ENCODE measurements around the gene SYT2.
"Not testable (repeated sequence)": the region's sequence is repeated elsewhere in the genome, so short reads cannot be mapped to it uniquely, and the experiment has no call there.

The SYT2 gene

DNA sequence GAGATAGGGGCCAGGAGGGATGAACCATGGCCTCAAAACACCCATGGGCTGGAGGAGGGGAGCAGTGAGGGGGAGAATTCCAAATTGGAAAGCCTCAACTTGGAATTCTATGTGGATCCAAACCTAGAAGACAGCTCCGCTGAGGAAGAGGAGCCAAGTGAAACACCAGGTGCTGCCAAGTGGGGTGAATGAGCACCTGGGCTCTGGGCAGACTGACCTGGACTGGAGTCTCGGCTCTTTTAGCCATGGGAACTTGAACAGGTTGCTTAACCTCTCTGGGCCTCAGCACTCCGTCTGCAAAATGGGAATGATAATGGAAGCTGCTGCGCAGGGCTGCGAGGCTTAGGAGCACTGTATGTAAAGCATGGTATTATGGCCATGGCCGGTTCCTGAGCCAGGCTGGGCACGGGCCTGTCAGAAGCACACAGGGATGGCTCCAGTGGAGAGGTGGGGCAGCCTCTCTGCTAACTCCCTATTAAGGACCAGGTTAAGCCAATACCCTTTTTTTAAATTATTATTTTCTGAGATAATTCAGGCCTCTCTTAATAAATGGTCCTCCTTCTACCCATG is 81.5 kb downstream of the SYT2 start:
- Histone ChIP-seq H3K4me3 (ENCODE audit: low read depth, low read length) (no peak overlapping the region), H3K9me3 (ENCODE audit: severe bottlenecking) (no peaks in the 10 kb centered on the region), H3K27ac (no peak overlapping the region), H3K27me3 (ENCODE audit: insufficient read depth, low read depth, severe bottlenecking) (no peaks in the 10 kb centered on the region), H3K36me3 (no peaks in the 10 kb centered on the region)
- no peak for DNase-seq
- TF ChIP-seq, protein P1, sequence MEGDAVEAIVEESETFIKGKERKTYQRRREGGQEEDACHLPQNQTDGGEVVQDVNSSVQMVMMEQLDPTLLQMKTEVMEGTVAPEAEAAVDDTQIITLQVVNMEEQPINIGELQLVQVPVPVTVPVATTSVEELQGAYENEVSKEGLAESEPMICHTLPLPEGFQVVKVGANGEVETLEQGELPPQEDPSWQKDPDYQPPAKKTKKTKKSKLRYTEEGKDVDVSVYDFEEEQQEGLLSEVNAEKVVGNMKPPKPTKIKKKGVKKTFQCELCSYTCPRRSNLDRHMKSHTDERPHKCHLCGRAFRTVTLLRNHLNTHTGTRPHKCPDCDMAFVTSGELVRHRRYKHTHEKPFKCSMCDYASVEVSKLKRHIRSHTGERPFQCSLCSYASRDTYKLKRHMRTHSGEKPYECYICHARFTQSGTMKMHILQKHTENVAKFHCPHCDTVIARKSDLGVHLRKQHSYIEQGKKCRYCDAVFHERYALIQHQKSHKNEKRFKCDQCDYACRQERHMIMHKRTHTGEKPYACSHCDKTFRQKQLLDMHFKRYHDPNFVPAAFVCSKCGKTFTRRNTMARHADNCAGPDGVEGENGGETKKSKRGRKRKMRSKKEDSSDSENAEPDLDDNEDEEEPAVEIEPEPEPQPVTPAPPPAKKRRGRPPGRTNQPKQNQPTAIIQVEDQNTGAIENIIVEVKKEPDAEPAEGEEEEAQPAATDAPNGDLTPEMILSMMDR (IDR thresholded peaks at IDR 0.05; ENCODE audit: low read depth, low read length) = no peak

DNA sequence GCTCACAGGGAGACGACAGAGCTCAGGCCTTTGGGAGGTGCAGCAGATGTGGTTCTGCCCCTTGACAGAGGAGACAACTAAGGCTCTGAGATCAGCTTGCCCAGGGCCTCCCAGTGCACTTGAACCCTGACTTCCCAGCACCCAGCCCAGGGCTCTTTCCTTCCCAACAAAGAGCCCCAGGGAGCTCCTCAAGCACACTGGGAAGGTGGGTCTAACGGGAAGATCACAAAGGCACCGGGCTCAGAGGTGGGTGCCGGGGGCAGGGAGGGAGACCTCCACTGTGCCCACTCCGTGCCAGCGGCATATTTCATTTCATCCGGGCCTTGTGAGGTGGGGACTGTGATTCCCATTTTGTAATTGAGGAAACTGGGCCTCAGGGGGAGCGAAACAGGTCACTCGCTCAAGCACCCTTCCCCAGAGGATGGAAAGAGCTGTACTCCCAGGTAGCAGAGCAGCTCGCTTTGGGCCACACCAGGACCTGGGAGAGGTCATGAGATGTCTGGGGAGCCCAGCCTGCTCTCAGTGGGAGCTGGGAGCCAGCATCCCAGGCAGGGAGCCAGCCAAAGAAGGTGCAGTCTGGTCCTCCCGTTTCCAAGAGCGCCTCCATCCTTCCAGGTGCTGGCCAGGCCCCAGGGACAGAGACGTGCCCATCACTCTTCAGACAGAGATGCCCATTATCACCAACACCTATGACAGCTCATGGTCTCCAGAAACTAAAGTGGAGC is 82.3 kb downstream of the SYT2 start:
- Histone ChIP-seq H3K4me3 (ENCODE audit: low read depth, low read length) (no peak overlapping the region), H3K9me3 (ENCODE audit: severe bottlenecking) (no peaks in the 10 kb centered on the region), H3K27ac (no peak overlapping the region), H3K36me3 (no peaks in the 10 kb centered on the region), H3K27me3 (ENCODE audit: insufficient read depth, low read depth, severe bottlenecking) (no peaks in the 10 kb centered on the region)
- TF ChIP-seq, protein P1 (IDR thresholded peaks at IDR 0.05; ENCODE audit: low read depth, low read length) = no peak
- DNase-seq = no peak

DNA sequence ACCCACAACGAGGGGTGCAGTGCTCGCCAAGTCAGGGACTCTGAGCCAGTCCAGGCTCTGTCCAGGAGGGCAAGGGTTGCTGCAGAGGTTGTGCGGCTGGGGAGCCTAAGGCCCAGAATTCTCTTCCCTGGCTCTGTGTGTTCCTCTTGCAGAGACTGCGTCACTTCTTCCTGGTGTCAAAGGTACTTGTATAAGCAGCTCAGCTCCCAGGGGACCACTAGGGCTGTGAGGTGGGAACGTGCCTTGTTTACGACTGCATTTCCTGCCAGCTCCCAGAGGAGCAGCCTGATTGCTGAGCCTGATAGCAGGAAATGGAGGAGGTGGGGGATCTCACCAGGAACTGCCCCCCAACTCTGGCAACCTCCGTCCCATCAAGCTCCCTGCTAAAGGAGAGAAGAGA is 83.2 kb downstream of the SYT2 start:
- H3K36me3 ChIP-seq; H3K4me3 ChIP-seq (ENCODE audit: low read depth, low read length); H3K9me3 ChIP-seq (ENCODE audit: severe bottlenecking); H3K27me3 ChIP-seq (ENCODE audit: insufficient read depth, low read depth, severe bottlenecking); H3K27ac ChIP-seq; DNase-seq: not testable (repeated sequence)

DNA sequence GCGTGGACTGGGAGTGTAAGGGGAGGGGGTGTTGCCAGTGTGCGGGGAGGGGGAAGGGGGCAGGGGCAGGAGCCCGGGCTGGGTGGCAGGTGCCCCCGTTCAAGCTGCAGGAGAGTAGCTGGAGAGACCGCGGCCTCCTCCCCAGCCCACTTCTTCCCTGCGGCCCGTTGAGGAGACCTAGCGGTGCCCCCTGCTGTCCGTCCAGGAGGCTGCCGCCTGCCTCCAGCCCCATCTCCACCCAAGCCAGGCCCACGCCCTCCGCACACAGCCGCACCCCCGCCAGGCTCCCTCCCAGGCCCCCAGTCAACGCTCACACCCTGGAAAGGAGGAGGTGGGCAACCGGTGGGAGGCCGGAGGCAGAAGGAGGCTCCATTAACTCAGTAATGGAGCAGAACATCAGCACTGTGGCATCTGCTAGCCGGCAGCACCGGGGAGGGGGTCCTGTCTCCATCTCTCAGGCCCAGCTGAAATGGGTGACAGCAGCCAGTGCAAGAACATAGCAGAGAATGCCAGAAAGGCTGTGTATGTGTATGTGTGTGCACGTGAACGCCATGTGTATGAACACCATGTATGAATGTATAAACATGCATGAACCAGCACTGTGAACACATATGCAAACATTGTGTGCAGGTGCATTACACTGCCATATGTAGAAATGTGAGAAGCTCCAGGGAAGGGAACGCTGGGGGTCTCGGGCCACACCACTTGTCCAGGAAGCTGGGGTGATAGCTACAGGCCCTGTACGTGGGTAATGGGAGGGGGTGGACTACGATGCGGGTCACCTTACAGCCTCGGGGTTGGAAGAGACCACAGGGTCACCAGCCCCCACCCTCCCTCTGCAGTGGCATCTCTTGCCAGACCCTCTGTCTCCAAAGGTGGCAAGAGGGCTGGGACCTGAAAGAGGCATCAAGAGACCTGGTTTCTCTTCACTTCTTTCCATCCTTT is 84.6 kb downstream of the SYT2 start:
- TF ChIP-seq, protein P1 (IDR thresholded peaks at IDR 0.05; ENCODE audit: low read depth, low read length) = peak; percentile 99
- no peaks in the 10 kb centered on the region for H3K9me3 ChIP-seq (ENCODE audit: severe bottlenecking)
- peak; percentile 98 for DNase-seq
- H3K36me3 ChIP-seq = no peaks in the 10 kb centered on the region
- no peak overlapping the region for H3K4me3 ChIP-seq (ENCODE audit: low read depth, low read length)
- no peak overlapping the region for H3K27ac ChIP-seq
- H3K27me3 ChIP-seq (ENCODE audit: insufficient read depth, low read depth, severe bottlenecking) = no peaks in the 10 kb centered on the region

DNA sequence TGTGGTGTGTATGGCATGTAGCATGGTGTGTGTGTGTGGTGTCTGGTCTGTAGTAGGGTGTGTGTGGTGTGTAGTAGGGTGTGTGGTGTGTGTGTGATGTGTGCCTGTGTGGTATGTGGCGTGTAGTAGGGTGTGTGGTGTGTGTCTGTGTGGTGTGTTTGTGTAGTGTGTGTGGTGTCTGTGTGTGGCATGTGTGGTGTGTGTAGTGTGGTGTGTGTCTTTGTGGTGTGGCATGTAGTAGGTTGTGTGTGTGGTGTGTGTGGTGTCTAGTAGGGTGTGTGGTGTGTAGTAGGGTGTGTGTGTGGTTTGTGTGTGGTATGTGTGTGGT is 85.5 kb downstream of the SYT2 start:
- Histone ChIP-seq H3K4me3 (ENCODE audit: low read depth, low read length) (no peak overlapping the region), H3K27me3 (ENCODE audit: insufficient read depth, low read depth, severe bottlenecking) (no peaks in the 10 kb centered on the region), H3K27ac (peak overlapping the region; percentile 11), H3K9me3 (ENCODE audit: severe bottlenecking) (no peaks in the 10 kb centered on the region), H3K36me3 (no peaks in the 10 kb centered on the region)
- no peak for DNase-seq
- TF ChIP-seq, protein P1 (IDR thresholded peaks at IDR 0.05; ENCODE audit: low read depth, low read length) = no peak

Measured in WERI-Rb-1 (cell line).